ENCODE measurements around the gene PNCK. TPM values are rescaled to one million over a fixed set of nuclear protein-coding genes. Genes with fewer than 3 reads are reported as not detected.

The PNCK gene
- total RNA-seq, 1 experiment from 2014 or later: 26.8 TPM

- Histone ChIP-seq H2BK5ac (ENCODE audit: insufficient read length, low read length) (no peak overlapping the region), H2AK5ac (ENCODE audit: insufficient read length, low read length) (no peak overlapping the region), H4K8ac (replicated peaks; ENCODE audit: insufficient read length, low read depth, low read length) (no peak overlapping the region), H2BK12ac (ENCODE audit: insufficient read length, low read depth, low read length) (no peak overlapping the region), H3K9me3 (ENCODE audit: control insufficient read depth, low read depth, low read length) (peaks cover 6% of the 10 kb centered on the region), H4K20me1 (ENCODE audit: control insufficient read depth, insufficient read depth, insufficient read length) (peaks cover 5% of the 10 kb centered on the region), H2BK20ac (ENCODE audit: low read depth, low read length, poor library complexity, severe bottlenecking) (no peak overlapping the region), H3K23me2 (ENCODE audit: insufficient read length, low read depth, low read length, poor library complexity, severe bottlenecking) (no peaks in the 10 kb centered on the region), H3T11ph (ENCODE audit: low read length) (no peak overlapping the region), H3K79me1 (ENCODE audit: insufficient read depth, low read depth, low read length, poor library complexity, severe bottlenecking) (no peaks in the 10 kb centered on the region), H3K18ac (ENCODE audit: insufficient read length, low read depth, low read length) (no peak overlapping the region), H2BK15ac (ENCODE audit: low read depth, low read length) (no peak overlapping the region), H3K14ac (ENCODE audit: insufficient read depth, low read length) (0 out of 2 replicates have a peak overlapping the region, but pooled peaks have one; percentile 65), H3K4me1 (ENCODE audit: insufficient read depth, low read length) (no peaks in the 10 kb centered on the region; the same call in 1 of the 2 replicates), H3K27ac (ENCODE audit: insufficient read length, low read depth, low read length) (no peak overlapping the region), H3K4me2 (ENCODE audit: insufficient read depth, insufficient read length, low read length) (peak overlapping the region; percentile 21), H2AFZ (ENCODE audit: low read length) (no peak overlapping the region), H4K5ac (ENCODE audit: insufficient read length, low read depth, low read length) (no peak overlapping the region), H3K4ac (ENCODE audit: low read depth, low read length) (no peak overlapping the region), H3K9ac (ENCODE audit: extremely low read depth, insufficient read length, low read length) (no peak overlapping the region), H2BK120ac (ENCODE audit: low read depth, low read length, poor library complexity, severe bottlenecking) (no peak overlapping the region), H3K79me2 (ENCODE audit: insufficient read depth, low read length) (no peaks in the 10 kb centered on the region; the same call in 1 of the 2 replicates), H3K23ac (ENCODE audit: insufficient read length, low read depth, low read length) (no peak overlapping the region), H4K91ac (ENCODE audit: insufficient read length, low read depth, low read length) (no peak overlapping the region), H3K27me3 (ENCODE audit: insufficient read depth, low read length) (no peaks in the 10 kb centered on the region), H3K56ac (ENCODE audit: insufficient read length, low read depth, low read length) (no peak overlapping the region)
- Mint-ChIP-seq H3K4me3 (peak overlapping the region in 1 of 2 experiments; percentile 34; a peak in 2 of 5 replicates), H3K4me1 (peaks cover 14 to 19% of the 10 kb centered on the region in 2 experiments), H3K9me3 (peaks cover 31 to 53% of the 10 kb centered on the region in 2 experiments), H3K27me3 (ENCODE audit: low read depth) (peaks cover 2% of the 10 kb centered on the region; the same call in 1 of the 2 replicates), H3K36me3 (ENCODE audit: insufficient read depth in 1 of 3, low read depth in 3 of 3) (peaks cover 17 to 42% (median 41%) of the 10 kb centered on the region in 3 experiments), H3K27ac (no peak overlapping the region)
- no peak for TF ChIP-seq CTCF (conservative IDR thresholded peaks at IDR 0.05)
- DNase-seq: no peak
- WGBS (ENCODE audit: extremely low coverage, insufficient read length, low lambda C conversion rate): no CpG with 5 or more reads among the region's 57 CpGs
Measured at GRCh38 chrX:153688506-153688905, 14.9 kb upstream of the PNCK start.
